Neural progenitor cell (in vitro differentiated cells): ENCODE data around the gene ZNF587. TPM values are rescaled to one million over a fixed set of nuclear protein-coding genes. Genes with fewer than 3 reads are reported as not detected.
A peak's percentile ranks its signal among the peaks of the same experiment; 100 is the strongest.
"Not testable (repeated sequence)": the region's sequence is repeated elsewhere in the genome, so short reads cannot be mapped to it uniquely, and the experiment has no call there.

Experiments
- DNase-seq: peaks from one replicate; pipeline ENCODE4 v3.0.0-alpha.2; 2016; ENCODE audit warnings: low spot score
- H2AFZ ChIP-seq: fragments of 200-600 bp; sonication (generic); replicated peaks from 2 replicates; pipeline ENCODE4 v1.6.1; 2016; ENCODE audit warnings: antibody characterized with exemption
- H3F3A ChIP-seq: fragments of 200-600 bp; sonication (generic); 2 replicates; pipeline ENCODE4 v1.6.1; 2016; ENCODE audit warnings: antibody characterized with exemption, low read depth
- H3K27ac ChIP-seq: fragments of 200-600 bp; sonication (generic); 2 replicates; pipeline ENCODE4 v1.5.1; 2016; ENCODE audit warnings: mild to moderate bottlenecking
- H3K27me3 ChIP-seq: fragments of 200-600 bp; sonication (generic); 2 replicates; pipeline ENCODE4 v1.6.1; 2016; ENCODE audit warnings: mild to moderate bottlenecking, moderate library complexity
- H3K36me3 ChIP-seq: fragments of 200-600 bp; sonication (generic); 2 replicates; pipeline ENCODE4 v1.5.1; 2016
- H3K4me1 ChIP-seq: fragments of 200-600 bp; sonication (generic); 2 replicates; pipeline ENCODE4 v1.6.1; 2016; ENCODE audit warnings: mixed run types
- H3K4me2 ChIP-seq: fragments of 200-600 bp; sonication (generic); 2 replicates; pipeline ENCODE4 v1.6.1; 2016
- H3K4me3 ChIP-seq: fragments of 200-600 bp; sonication (generic); 2 replicates; pipeline ENCODE4 v1.5.1; 2016
- H3K79me2 ChIP-seq: fragments of 200-600 bp; sonication (generic); 2 replicates; pipeline ENCODE4 v1.6.1; 2016; ENCODE audit warnings: low read depth
- H3K9ac ChIP-seq: fragments of 200-600 bp; sonication (generic); 2 replicates; pipeline ENCODE4 v1.6.1; 2016
- H3K9me3 ChIP-seq: fragments of 200-600 bp; sonication (generic); 2 replicates; pipeline ENCODE4 v1.5.1; 2016; ENCODE audit warnings: low read depth
- H4K20me1 ChIP-seq: fragments of 200-600 bp; sonication (generic); 2 replicates; pipeline ENCODE4 v1.6.1; 2016; ENCODE audit warnings: low read depth
- H3K27ac Mint-ChIP-seq: 3 replicates; pipeline ENCODE4 v1.8.0; 2021; ENCODE audit warnings: mixed read lengths
- H3K27me3 Mint-ChIP-seq: 2 replicates; pipeline ENCODE4 v1.8.0; 2022; ENCODE audit warnings: low read depth, mild to moderate bottlenecking, inconsistent platforms, moderate library complexity, mixed read lengths; ENCODE audit not compliant: insufficient read depth
- H3K36me3 Mint-ChIP-seq: 3 replicates; pipeline ENCODE4 v1.8.0; 2021; ENCODE audit warnings: mixed read lengths
- H3K4me1 Mint-ChIP-seq: 3 replicates; pipeline ENCODE4 v1.8.0; 2021; ENCODE audit warnings: mixed read lengths
- H3K4me3 Mint-ChIP-seq: 3 replicates; pipeline ENCODE4 v1.8.0; 2021; ENCODE audit warnings: mild to moderate bottlenecking, moderate library complexity, mixed read lengths
- H3K9me3 Mint-ChIP-seq: 3 replicates; pipeline ENCODE4 v1.8.0; 2020; ENCODE audit warnings: mixed read lengths
- CTCF ChIP-seq: fragments of 200-600 bp; sonication (generic); IDR thresholded peaks from 2 replicates; pipeline ENCODE4 v1.5.1; 2017; ENCODE audit warnings: antibody characterized with exemption, mild to moderate bottlenecking
- EZH2 ChIP-seq: fragments of 200-600 bp; sonication (generic); IDR thresholded peaks from 2 replicates; pipeline ENCODE4 v1.6.1; 2017; ENCODE audit warnings: antibody characterized with exemption, mild to moderate bottlenecking, moderate library complexity
- EZH2phosphoT487 ChIP-seq: fragments of 200-600 bp; sonication (generic); IDR thresholded peaks from 2 replicates; pipeline ENCODE4 v1.6.1; 2017; ENCODE audit warnings: antibody characterized with exemption
- total RNA-seq: library from RNA; depleted of rRNA; stranded (reverse); fragments of >200 nt; gene quantifications from 2 replicates; pipeline ENCODE4 v1.2.3, GENCODE V29; 2015; ENCODE audit warnings: low replicate concordance

ZNF587 gene
- 30.4 and 48.2 TPM in 2 replicates for total RNA-seq

GRCh38 chr19:57849666-57850473 lies at the start of gene ZNF587:
TSS of gene ZNF587 (plus strand) at chr19:57849859. CDS start at chr19:57850039, 180 bp downstream.
- Histone ChIP-seq H3K9ac (peak within 1 kb of the TSS; percentile 56), H3K79me2 (peaks cover 75% of the 10 kb centered on the region), H3K4me2 (peak within 1 kb of the TSS; percentile 74), H3F3A (peaks cover 59% of the 10 kb centered on the region), H3K4me3 (peak within 1 kb of the TSS; percentile 67), H4K20me1 (peaks cover 41% of the 10 kb centered on the region)
- not testable (repeated sequence) for H3K4me1 ChIP-seq, H3K27ac ChIP-seq, H3K9me3 ChIP-seq, H2AFZ ChIP-seq, H3K36me3 ChIP-seq, H3K27me3 ChIP-seq
- Mint-ChIP-seq H3K4me1 (peaks cover 17% of the 10 kb centered on the region), H3K4me3 (peak within 1 kb of the TSS; percentile 96), H3K9me3 (peaks cover 32% of the 10 kb centered on the region), H3K27me3 (peaks cover 11% of the 10 kb centered on the region), H3K36me3 (peaks cover 49% of the 10 kb centered on the region), H3K27ac (peak within 1 kb of the TSS; percentile 99)
- DNase-seq: peak; percentile 84

GRCh38 chr19:57800696-57801095 lies 49.0 kb upstream of the ZNF587 start:
- H4K20me1 ChIP-seq: no peaks in the 10 kb centered on the region
- DNase-seq: peak; percentile 80
- no peaks in the 10 kb centered on the region for H3K27me3 ChIP-seq
- H3K9me3 ChIP-seq: no peaks in the 10 kb centered on the region
- no peak overlapping the region for H3K4me3 Mint-ChIP-seq
- H3K36me3 ChIP-seq: no peaks in the 10 kb centered on the region
- H3K4me1 ChIP-seq: peaks cover 59% of the 10 kb centered on the region
- H3K9me3 Mint-ChIP-seq: peaks cover 4% of the 10 kb centered on the region
- TF ChIP-seq CTCF: no peak
- no peak for TF ChIP-seq EZH2phosphoT487
- TF ChIP-seq EZH2: no peak
- H3F3A ChIP-seq: peaks cover 63% of the 10 kb centered on the region
- H3K27me3 Mint-ChIP-seq: peaks cover 12% of the 10 kb centered on the region
- peaks cover 24% of the 10 kb centered on the region for H3K36me3 Mint-ChIP-seq
- H3K4me2 ChIP-seq: peak overlapping the region; percentile 38
- H3K9ac ChIP-seq: no peak overlapping the region
- peaks cover 42% of the 10 kb centered on the region for H3K4me1 Mint-ChIP-seq
- H3K4me3 ChIP-seq: peak overlapping the region; percentile 8
- peak overlapping the region; percentile 50 for H3K27ac Mint-ChIP-seq
- H2AFZ ChIP-seq: no peak overlapping the region
- H3K27ac ChIP-seq: peak overlapping the region; percentile 55
- H3K79me2 ChIP-seq: peaks cover 29% of the 10 kb centered on the region

- Histone ChIP-seq H2AFZ (no peak overlapping the region), H3K9me3 (no peaks in the 10 kb centered on the region), H3K27ac (peak overlapping the region; percentile 94), H3K36me3 (no peaks in the 10 kb centered on the region), H3K27me3 (no peaks in the 10 kb centered on the region), H3K9ac (no peak overlapping the region), H3K79me2 (peaks cover 44% of the 10 kb centered on the region), H3K4me1 (peaks cover 55% of the 10 kb centered on the region), H3F3A (peaks cover 58% of the 10 kb centered on the region), H4K20me1 (no peaks in the 10 kb centered on the region), H3K4me3 (peak overlapping the region; percentile 56), H3K4me2 (peak overlapping the region; percentile 89)
- peaks cover 22% of the 10 kb centered on the region for H3K36me3 Mint-ChIP-seq
- peaks cover 12% of the 10 kb centered on the region for H3K27me3 Mint-ChIP-seq
- no peak overlapping the region for H3K4me3 Mint-ChIP-seq
- no peak for DNase-seq
- H3K4me1 Mint-ChIP-seq: peaks cover 43% of the 10 kb centered on the region
- peaks cover 4% of the 10 kb centered on the region for H3K9me3 Mint-ChIP-seq
- H3K27ac Mint-ChIP-seq: no peak overlapping the region
- TF ChIP-seq CTCF: peak; percentile 11
- no peak for TF ChIP-seq EZH2phosphoT487
Measured at GRCh38 chr19:57802269-57802668, 47.4 kb upstream of the ZNF587 start.

- H3K4me1 ChIP-seq: peaks cover 55% of the 10 kb centered on the region
- H3K79me2 ChIP-seq: peaks cover 51% of the 10 kb centered on the region
- H3K4me2 ChIP-seq: peak overlapping the region; percentile 89
- peak overlapping the region; percentile 60 for H2AFZ ChIP-seq
- no peak for DNase-seq
- peak overlapping the region; percentile 40 for H3K9ac ChIP-seq
- H3K9me3 ChIP-seq: no peaks in the 10 kb centered on the region
- H3K27me3 Mint-ChIP-seq: peaks cover 12% of the 10 kb centered on the region
- peaks cover 4% of the 10 kb centered on the region for H3K9me3 Mint-ChIP-seq
- peak overlapping the region; percentile 93 for H3K27ac Mint-ChIP-seq
- H3K4me3 ChIP-seq: peak overlapping the region; percentile 56
- H4K20me1 ChIP-seq: no peaks in the 10 kb centered on the region
- peaks cover 43% of the 10 kb centered on the region for H3K4me1 Mint-ChIP-seq
- peak overlapping the region; percentile 94 for H3K27ac ChIP-seq
- no peaks in the 10 kb centered on the region for H3K36me3 ChIP-seq
- peaks cover 26% of the 10 kb centered on the region for H3K36me3 Mint-ChIP-seq
- peaks cover 58% of the 10 kb centered on the region for H3F3A ChIP-seq
- H3K4me3 Mint-ChIP-seq: peak overlapping the region; percentile 88
- no peaks in the 10 kb centered on the region for H3K27me3 ChIP-seq
- no peak for TF ChIP-seq CTCF
- TF ChIP-seq EZH2phosphoT487: no peak
- no peak for TF ChIP-seq EZH2
Measured at GRCh38 chr19:57803265-57803593, 46.4 kb upstream of the ZNF587 start.
